ENCODE data around the gene RAB39A.

DNA sequence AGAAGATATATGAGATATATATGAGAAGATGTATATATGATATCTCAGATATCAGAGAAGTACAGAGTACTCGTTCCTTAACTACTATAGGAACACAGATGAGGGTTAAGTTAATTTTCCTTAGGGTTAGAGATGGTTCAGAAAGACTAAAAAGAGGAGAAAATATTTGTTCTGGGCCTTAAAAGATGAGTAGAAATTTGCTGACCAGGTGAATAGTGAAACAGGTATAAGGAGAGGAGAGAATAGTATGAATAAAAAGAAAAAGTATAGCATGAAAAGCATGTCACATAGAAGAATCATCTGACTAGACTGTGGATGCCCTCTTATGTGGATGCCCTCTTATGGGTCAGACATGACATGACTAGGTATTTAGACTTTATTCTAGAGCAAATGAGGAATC, 6.3 kb upstream of the RAB39A start:
- TF ChIP-seq, protein P1, sequence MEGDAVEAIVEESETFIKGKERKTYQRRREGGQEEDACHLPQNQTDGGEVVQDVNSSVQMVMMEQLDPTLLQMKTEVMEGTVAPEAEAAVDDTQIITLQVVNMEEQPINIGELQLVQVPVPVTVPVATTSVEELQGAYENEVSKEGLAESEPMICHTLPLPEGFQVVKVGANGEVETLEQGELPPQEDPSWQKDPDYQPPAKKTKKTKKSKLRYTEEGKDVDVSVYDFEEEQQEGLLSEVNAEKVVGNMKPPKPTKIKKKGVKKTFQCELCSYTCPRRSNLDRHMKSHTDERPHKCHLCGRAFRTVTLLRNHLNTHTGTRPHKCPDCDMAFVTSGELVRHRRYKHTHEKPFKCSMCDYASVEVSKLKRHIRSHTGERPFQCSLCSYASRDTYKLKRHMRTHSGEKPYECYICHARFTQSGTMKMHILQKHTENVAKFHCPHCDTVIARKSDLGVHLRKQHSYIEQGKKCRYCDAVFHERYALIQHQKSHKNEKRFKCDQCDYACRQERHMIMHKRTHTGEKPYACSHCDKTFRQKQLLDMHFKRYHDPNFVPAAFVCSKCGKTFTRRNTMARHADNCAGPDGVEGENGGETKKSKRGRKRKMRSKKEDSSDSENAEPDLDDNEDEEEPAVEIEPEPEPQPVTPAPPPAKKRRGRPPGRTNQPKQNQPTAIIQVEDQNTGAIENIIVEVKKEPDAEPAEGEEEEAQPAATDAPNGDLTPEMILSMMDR (IDR thresholded peaks at IDR 0.05): no peak
- TF ChIP-seq POLR2A (IDR thresholded peaks at IDR 0.05): no peak

Data from heart left ventricle (tissue), 13 donors.